Measurements from ENCODE around the gene NKX3-2.

NKX3-2 gene

GRCh38 chr4:13504374-13504773 lies 39.9 kb downstream of the NKX3-2 start:
- no peak for DNase-seq (ENCODE audit: low read depth in 3 of 3)

- DNase-seq (ENCODE audit: low read depth in 3 of 3) = no peak
These were observed 45.8 kb downstream of the NKX3-2 start for GRCh38 chr4:13498469-13498868.

GRCh38 chr4:13496605-13497004 lies 47.7 kb downstream of the NKX3-2 start:
- DNase-seq (ENCODE audit: low read depth in 3 of 3) = no peak

- no peak for DNase-seq (ENCODE audit: low read depth in 3 of 3)
These were observed 48.6 kb downstream of the NKX3-2 start for GRCh38 chr4:13495753-13496152.

GRCh38 chr4:13493793-13494192 lies 50.5 kb downstream of the NKX3-2 start:
- DNase-seq (ENCODE audit: low read depth in 3 of 3) = no peak

GRCh38 chr4:13492747-13493146 lies 51.6 kb downstream of the NKX3-2 start:
- DNase-seq (ENCODE audit: low read depth in 3 of 3) = no peak
